ENCODE data around the gene PLK5. TPM values are rescaled to one million over a fixed set of nuclear protein-coding genes. Genes with fewer than 3 reads are reported as not detected.

The PLK5 gene
- total RNA-seq, 4 donors from 2014 or later = 0.17 TPM; not detected in 3

GRCh38 chr19:1571358-1571757 lies 47.5 kb downstream of the PLK5 start:
- DNase-seq (ENCODE audit: extremely low spot score) = no peak
- Histone ChIP-seq H3K9me3 (no peaks in the 10 kb centered on the region), H3K4me1 (peaks cover 8 to 22% (median 17%) of the 10 kb centered on the region in 4 donors), H3K4me3 (no peak overlapping the region), H3K27me3 (no peaks in the 10 kb centered on the region), H3K36me3 (peaks cover 0 to 4% (median 3%) of the 10 kb centered on the region in 4 donors), H3K27ac (replicated peaks in 1 of 4) (no peak overlapping the region)
- TF ChIP-seq, protein P1, sequence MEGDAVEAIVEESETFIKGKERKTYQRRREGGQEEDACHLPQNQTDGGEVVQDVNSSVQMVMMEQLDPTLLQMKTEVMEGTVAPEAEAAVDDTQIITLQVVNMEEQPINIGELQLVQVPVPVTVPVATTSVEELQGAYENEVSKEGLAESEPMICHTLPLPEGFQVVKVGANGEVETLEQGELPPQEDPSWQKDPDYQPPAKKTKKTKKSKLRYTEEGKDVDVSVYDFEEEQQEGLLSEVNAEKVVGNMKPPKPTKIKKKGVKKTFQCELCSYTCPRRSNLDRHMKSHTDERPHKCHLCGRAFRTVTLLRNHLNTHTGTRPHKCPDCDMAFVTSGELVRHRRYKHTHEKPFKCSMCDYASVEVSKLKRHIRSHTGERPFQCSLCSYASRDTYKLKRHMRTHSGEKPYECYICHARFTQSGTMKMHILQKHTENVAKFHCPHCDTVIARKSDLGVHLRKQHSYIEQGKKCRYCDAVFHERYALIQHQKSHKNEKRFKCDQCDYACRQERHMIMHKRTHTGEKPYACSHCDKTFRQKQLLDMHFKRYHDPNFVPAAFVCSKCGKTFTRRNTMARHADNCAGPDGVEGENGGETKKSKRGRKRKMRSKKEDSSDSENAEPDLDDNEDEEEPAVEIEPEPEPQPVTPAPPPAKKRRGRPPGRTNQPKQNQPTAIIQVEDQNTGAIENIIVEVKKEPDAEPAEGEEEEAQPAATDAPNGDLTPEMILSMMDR (IDR thresholded peaks at IDR 0.05) = no peak
- 92% methylated on average over 12 of the region's 12 CpGs for WGBS
- intact Hi-C loops (cut with DNase I) = no loop called here

- no peak for DNase-seq (ENCODE audit: extremely low spot score)
- Histone ChIP-seq H3K27ac (replicated peaks in 1 of 4) (no peak overlapping the region), H3K9me3 (no peaks in the 10 kb centered on the region), H3K4me3 (no peak overlapping the region), H3K4me1 (peaks cover 5 to 20% (median 7%) of the 10 kb centered on the region in 4 donors), H3K27me3 (no peaks in the 10 kb centered on the region), H3K36me3 (peaks cover 5 to 18% (median 17%) of the 10 kb centered on the region in 4 donors)
- TF ChIP-seq POLR2AphosphoS5 (IDR thresholded peaks at IDR 0.05) (no peak), POLR2A (IDR thresholded peaks at IDR 0.05; ENCODE audit: low read depth) (no peak), EP300 (IDR thresholded peaks at IDR 0.05) (no peak)
- TF ChIP-seq, protein P1 (IDR thresholded peaks at IDR 0.05) = no peak
- 80% methylated on average over 9 of the region's 9 CpGs for WGBS
- intact Hi-C loops (cut with DNase I) = no loop called here
These were observed 48.9 kb downstream of the PLK5 start for GRCh38 chr19:1572795-1573194.

DNA sequence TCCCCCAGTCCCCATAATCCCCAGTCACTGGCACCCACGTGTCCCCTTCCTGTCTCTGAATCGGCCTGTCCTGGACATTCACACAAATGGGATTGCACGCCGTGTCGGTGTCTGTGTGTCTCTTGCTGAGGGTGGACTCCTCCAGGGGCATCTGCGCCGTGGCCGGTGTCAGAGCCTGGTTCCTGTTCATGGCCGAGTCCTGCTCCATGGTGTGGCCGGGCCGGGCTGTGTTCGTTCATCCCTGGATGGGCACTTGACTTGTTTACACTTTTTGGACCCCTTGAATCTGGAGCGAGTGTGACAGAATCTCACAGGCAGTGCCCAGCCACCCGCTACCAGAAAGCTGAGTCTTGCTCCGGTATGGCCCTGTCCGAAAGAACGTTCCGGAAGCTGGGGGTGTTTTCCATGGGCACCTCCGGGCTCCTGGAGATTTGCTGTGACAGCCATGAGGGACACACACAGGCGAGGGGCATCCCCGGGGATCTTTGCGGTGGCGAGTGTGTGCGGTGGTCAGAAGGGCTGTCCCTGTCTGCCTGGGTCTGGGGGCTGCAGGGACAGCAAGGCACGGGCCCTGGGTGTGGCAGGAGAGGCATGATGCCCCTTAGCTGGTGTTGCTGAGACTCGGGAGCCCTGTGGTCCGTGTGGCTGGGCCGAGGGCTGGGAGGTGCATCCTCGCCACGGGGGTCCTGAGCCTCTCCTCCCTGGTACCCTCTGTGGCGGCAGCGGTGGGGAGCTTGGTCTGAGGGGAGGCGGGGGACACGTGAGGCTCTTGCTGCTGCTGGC lies 50.7 kb downstream of the PLK5 start:
- 84% methylated on average over 21 of the region's 34 CpGs for WGBS
- H3K4me3 ChIP-seq = no peak overlapping the region
- H3K36me3 ChIP-seq = peaks cover 10 to 34% (median 33%) of the 10 kb centered on the region in 4 donors
- intact Hi-C loops (cut with DNase I) = no loop called here
- TF ChIP-seq POLR2A (IDR thresholded peaks at IDR 0.05; ENCODE audit: low read depth) (no peak), POLR2AphosphoS5 (IDR thresholded peaks at IDR 0.05) (no peak), EP300 (IDR thresholded peaks at IDR 0.05) (no peak)
- TF ChIP-seq, protein P1 (IDR thresholded peaks at IDR 0.05) = no peak
- no peaks in the 10 kb centered on the region for H3K9me3 ChIP-seq
- peaks cover 0 to 10% (median 0%) of the 10 kb centered on the region in 4 donors for H3K4me1 ChIP-seq
- H3K27me3 ChIP-seq = no peaks in the 10 kb centered on the region
- H3K27ac ChIP-seq (replicated peaks in 1 of 4) = no peak overlapping the region
- DNase-seq (ENCODE audit: extremely low spot score) = no peak

- Histone ChIP-seq H3K27ac (replicated peaks in 1 of 4) (no peak overlapping the region), H3K27me3 (no peaks in the 10 kb centered on the region), H3K9me3 (no peaks in the 10 kb centered on the region), H3K4me1 (peaks cover 0 to 10% (median 0%) of the 10 kb centered on the region in 4 donors), H3K4me3 (no peak overlapping the region), H3K36me3 (peaks cover 18 to 45% (median 43%) of the 10 kb centered on the region in 4 donors)
- WGBS = 87% methylated on average over 15 of the region's 22 CpGs
- no peak for DNase-seq (ENCODE audit: extremely low spot score)
- intact Hi-C loops (cut with DNase I) = no loop called here
- TF ChIP-seq POLR2AphosphoS5 (IDR thresholded peaks at IDR 0.05) (no peak), EP300 (IDR thresholded peaks at IDR 0.05) (no peak), POLR2A (IDR thresholded peaks at IDR 0.05; ENCODE audit: low read depth) (no peak)
- TF ChIP-seq, protein P1 (IDR thresholded peaks at IDR 0.05) = no peak
These were observed 51.7 kb downstream of the PLK5 start for GRCh38 chr19:1575323-1576241.

Data from esophagus muscularis mucosa (tissue), 4 donors.